ENCODE results near the gene IER5.

The IER5 gene

DNA sequence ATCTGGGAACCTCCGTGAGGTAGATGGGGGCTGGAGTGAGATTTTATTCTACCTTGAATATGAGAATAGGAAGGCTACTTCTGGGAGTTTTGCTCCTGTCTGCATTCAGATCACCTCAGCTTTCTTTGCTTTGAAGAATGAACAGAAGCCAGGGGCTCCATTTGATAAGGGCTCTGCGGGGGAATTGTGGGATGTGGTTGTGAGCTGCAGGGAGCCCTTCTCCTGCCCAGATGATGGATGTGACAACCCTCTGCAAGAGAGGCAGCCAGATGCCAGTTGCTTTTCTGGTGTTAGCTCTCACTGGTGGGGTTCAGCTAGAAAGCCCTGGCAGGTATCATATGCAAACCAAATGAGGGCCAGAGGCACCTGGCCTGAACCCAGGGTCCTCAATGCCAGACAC, 21.5 kb downstream of the IER5 start:
- Histone ChIP-seq H3K4me3 (replicated peaks; ENCODE audit: insufficient read depth, low read length) (no peak overlapping the region), H3K27me3 (ENCODE audit: insufficient read depth, poor library complexity, severe bottlenecking) (peaks cover 12% of the 10 kb centered on the region), H3K27ac (replicated peaks) (no peak overlapping the region)
- DNase-seq (ENCODE audit: low read depth in 1 of 2, low spot score in 1 of 2): no peak
- TF ChIP-seq, protein P1, sequence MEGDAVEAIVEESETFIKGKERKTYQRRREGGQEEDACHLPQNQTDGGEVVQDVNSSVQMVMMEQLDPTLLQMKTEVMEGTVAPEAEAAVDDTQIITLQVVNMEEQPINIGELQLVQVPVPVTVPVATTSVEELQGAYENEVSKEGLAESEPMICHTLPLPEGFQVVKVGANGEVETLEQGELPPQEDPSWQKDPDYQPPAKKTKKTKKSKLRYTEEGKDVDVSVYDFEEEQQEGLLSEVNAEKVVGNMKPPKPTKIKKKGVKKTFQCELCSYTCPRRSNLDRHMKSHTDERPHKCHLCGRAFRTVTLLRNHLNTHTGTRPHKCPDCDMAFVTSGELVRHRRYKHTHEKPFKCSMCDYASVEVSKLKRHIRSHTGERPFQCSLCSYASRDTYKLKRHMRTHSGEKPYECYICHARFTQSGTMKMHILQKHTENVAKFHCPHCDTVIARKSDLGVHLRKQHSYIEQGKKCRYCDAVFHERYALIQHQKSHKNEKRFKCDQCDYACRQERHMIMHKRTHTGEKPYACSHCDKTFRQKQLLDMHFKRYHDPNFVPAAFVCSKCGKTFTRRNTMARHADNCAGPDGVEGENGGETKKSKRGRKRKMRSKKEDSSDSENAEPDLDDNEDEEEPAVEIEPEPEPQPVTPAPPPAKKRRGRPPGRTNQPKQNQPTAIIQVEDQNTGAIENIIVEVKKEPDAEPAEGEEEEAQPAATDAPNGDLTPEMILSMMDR (IDR thresholded peaks at IDR 0.05; ENCODE audit: insufficient read depth, low read length): no peak

DNA sequence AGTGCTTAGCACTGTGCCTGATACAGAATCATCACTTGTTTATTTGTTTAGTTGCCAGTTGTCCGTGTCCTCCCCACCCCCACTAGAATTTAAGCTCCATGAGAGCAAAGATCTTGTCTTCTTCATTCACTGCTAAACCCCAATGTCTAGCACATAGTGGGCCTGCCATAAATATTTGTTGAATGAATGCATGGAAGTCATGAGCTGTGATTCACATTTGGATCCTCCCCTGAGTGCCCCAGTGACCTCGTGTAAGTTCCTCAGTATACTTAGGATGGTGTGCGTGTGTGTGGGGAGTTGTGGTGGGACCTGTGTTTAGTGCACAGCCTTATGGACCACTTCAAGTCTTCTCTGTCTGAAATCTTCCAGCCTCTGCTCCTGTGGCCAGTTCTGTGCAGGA, 23.1 kb downstream of the IER5 start:
- Histone ChIP-seq H3K27me3 (ENCODE audit: insufficient read depth, poor library complexity, severe bottlenecking) (peaks cover 4% of the 10 kb centered on the region), H3K4me3 (replicated peaks; ENCODE audit: insufficient read depth, low read length) (no peak overlapping the region), H3K27ac (replicated peaks) (no peak overlapping the region)
- no peak for DNase-seq (ENCODE audit: low read depth in 1 of 2, low spot score in 1 of 2)
- TF ChIP-seq, protein P1 (IDR thresholded peaks at IDR 0.05; ENCODE audit: insufficient read depth, low read length): no peak
- no peak for TF ChIP-seq SPI1 (IDR thresholded peaks at IDR 0.05; ENCODE audit: borderline replicate concordance, low read depth)
- TF ChIP-seq GABPA (IDR thresholded peaks at IDR 0.05; ENCODE audit: low read depth): no peak
- TF ChIP-seq, protein P2, sequence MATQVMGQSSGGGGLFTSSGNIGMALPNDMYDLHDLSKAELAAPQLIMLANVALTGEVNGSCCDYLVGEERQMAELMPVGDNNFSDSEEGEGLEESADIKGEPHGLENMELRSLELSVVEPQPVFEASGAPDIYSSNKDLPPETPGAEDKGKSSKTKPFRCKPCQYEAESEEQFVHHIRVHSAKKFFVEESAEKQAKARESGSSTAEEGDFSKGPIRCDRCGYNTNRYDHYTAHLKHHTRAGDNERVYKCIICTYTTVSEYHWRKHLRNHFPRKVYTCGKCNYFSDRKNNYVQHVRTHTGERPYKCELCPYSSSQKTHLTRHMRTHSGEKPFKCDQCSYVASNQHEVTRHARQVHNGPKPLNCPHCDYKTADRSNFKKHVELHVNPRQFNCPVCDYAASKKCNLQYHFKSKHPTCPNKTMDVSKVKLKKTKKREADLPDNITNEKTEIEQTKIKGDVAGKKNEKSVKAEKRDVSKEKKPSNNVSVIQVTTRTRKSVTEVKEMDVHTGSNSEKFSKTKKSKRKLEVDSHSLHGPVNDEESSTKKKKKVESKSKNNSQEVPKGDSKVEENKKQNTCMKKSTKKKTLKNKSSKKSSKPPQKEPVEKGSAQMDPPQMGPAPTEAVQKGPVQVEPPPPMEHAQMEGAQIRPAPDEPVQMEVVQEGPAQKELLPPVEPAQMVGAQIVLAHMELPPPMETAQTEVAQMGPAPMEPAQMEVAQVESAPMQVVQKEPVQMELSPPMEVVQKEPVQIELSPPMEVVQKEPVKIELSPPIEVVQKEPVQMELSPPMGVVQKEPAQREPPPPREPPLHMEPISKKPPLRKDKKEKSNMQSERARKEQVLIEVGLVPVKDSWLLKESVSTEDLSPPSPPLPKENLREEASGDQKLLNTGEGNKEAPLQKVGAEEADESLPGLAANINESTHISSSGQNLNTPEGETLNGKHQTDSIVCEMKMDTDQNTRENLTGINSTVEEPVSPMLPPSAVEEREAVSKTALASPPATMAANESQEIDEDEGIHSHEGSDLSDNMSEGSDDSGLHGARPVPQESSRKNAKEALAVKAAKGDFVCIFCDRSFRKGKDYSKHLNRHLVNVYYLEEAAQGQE (IDR thresholded peaks at IDR 0.05; ENCODE audit: insufficient replicate concordance, low read depth): no peak
- TF ChIP-seq POLR2AphosphoS5 (IDR thresholded peaks at IDR 0.05; ENCODE audit: low read depth): no peak

DNA sequence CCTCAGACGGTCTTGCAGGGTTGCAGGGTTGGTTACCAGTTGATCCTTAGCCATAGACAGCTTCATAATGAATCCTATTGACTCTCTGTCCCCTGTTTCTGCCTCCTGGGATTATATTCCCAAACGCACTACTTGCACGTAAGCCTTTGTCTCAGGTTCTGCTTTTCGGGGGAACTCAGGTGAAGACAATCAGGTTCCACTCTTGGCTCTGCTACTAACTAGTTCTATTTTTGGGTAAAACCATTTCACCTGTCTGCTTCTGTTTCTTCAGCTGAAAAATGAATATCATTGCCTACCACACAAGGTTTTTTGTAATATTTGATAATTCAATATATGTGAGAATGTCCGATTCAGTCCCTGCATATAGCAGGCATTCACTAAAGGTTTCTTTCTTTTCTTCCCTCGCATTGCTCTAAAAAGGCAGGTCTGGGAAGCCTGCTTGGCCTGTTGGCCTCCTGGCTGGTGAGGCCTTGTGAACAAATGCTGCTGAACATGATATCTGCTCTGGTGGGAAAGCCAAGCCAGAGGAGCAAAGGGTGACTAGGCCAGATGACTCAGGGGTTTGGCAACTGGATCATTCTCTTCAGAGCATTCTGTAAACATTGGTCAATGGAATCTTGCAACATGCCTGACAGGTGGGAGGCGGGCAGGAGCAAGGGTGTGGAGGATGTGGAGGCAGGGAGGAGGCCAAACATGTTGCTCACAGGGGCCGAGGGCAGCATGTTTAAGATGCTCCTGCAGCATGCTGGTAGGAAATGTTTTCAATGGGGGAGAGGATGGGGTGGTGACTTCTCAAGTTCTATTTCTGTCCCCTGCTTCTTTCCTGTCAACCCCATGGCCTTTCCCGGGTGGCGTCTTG, 23.8 kb downstream of the IER5 start:
- Histone ChIP-seq H3K4me3 (replicated peaks; ENCODE audit: insufficient read depth, low read length) (no peak overlapping the region), H3K27ac (replicated peaks) (no peak overlapping the region), H3K27me3 (ENCODE audit: insufficient read depth, poor library complexity, severe bottlenecking) (no peaks in the 10 kb centered on the region)
- TF ChIP-seq, protein P2 (IDR thresholded peaks at IDR 0.05; ENCODE audit: insufficient replicate concordance, low read depth): no peak
- TF ChIP-seq, protein P1 (IDR thresholded peaks at IDR 0.05; ENCODE audit: insufficient read depth, low read length): no peak
- TF ChIP-seq GABPA (IDR thresholded peaks at IDR 0.05; ENCODE audit: low read depth) (no peak), POLR2AphosphoS5 (IDR thresholded peaks at IDR 0.05; ENCODE audit: low read depth) (no peak), SPI1 (IDR thresholded peaks at IDR 0.05; ENCODE audit: borderline replicate concordance, low read depth) (no peak)
- peak; percentile 56 to 89 for DNase-seq (ENCODE audit: low read depth in 1 of 2, low spot score in 1 of 2)

All from HL-60 (cell line).